ENCODE data around the gene LHFPL6. TPM values are rescaled to one million over a fixed set of nuclear protein-coding genes. Genes with fewer than 3 reads are reported as not detected.

LHFPL6 gene
- total and polyA plus RNA-seq, 5 donors from 2014 or later = 0.20 to 0.42 TPM; not detected in 3

DNA sequence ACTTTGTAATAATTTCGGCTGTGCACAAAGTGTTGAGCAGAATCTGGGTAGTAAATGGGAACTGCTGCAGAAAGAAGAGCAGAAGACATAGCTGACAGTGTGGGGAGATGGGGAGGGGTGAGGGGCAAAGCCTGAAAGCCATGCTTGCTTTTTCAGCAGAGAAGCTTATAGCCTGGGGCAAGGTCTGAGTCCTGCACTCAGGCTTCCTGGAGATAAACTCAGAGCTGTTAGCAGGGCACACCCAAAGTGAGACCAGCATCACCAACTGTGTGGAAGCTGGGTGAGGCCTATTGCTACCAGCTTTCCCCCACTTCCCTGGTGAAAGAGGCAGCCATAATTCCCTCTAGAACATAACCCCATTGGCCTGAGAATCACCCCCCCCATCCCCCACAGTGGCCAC lies 15.6 kb upstream of the LHFPL6 start:
- no peak overlapping the region for H3K27ac ChIP-seq (ENCODE audit: insufficient read depth, low read length, poor library complexity, severe bottlenecking)
- H3K27me3 ChIP-seq (ENCODE audit: control insufficient read depth, insufficient read depth, low read length) = peaks cover 13% of the 10 kb centered on the region
- H3K36me3 Mint-ChIP-seq = no peaks in the 10 kb centered on the region
- no peak overlapping the region for H3K4me3 Mint-ChIP-seq
- H3K4me1 Mint-ChIP-seq = no peaks in the 10 kb centered on the region
- ATAC-seq (ENCODE audit: low read depth in 2 of 2) (no peak), DNase-seq (no peak)
- H3K36me3 ChIP-seq (ENCODE audit: control insufficient read depth, insufficient read depth, low read length) = no peaks in the 10 kb centered on the region
- no peaks in the 10 kb centered on the region for H3K9me3 ChIP-seq (ENCODE audit: control insufficient read depth in 2 of 2, low read length in 2 of 2)
- H3K9me3 Mint-ChIP-seq = no peaks in the 10 kb centered on the region
- no peak overlapping the region for H3K27ac Mint-ChIP-seq
- peaks cover 35% of the 10 kb centered on the region for H3K27me3 Mint-ChIP-seq
- no peak overlapping the region for H3K4me3 ChIP-seq (ENCODE audit: low read depth, low read length)
- H3K4me1 ChIP-seq (ENCODE audit: control insufficient read depth, insufficient read depth, low read length, poor library complexity, severe bottlenecking) = no peaks in the 10 kb centered on the region

DNA sequence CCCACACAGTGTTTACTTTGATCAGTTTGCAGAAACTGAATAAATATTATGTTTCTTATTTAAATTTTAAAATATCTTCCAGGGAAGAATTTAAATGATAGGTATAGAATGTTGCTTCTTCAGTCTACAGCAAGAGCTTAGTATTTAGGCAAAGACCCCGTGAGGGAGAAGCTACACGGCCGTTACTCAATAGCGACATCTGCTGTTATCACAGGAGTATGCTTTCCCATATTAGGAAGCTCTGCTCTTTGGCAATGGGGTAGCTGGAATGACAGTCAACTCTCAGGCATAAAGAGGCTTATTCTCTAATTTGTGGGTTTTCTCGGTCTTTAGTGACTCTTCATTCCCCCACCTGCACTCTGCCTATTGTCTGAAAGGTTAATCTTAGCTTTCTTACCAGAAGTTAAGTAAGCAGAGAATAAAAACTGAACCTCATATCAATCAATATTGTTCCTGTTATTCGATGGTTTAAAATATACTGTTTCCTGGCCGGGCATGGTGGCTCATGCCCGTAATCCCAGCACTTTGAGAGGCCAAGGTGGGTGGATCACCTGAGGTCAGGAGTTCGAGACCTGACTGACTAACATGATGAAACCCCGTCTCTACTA lies 13.2 kb upstream of the LHFPL6 start:
- Mint-ChIP-seq H3K27ac (no peak overlapping the region), H3K9me3 (no peaks in the 10 kb centered on the region), H3K36me3 (no peaks in the 10 kb centered on the region), H3K4me3 (no peak overlapping the region), H3K4me1 (no peaks in the 10 kb centered on the region), H3K27me3 (peaks cover 42% of the 10 kb centered on the region)
- Histone ChIP-seq H3K4me1 (ENCODE audit: control insufficient read depth, insufficient read depth, low read length, poor library complexity, severe bottlenecking) (no peaks in the 10 kb centered on the region), H3K36me3 (ENCODE audit: control insufficient read depth, insufficient read depth, low read length) (no peaks in the 10 kb centered on the region), H3K4me3 (ENCODE audit: low read depth, low read length) (no peak overlapping the region), H3K9me3 (ENCODE audit: control insufficient read depth in 2 of 2, low read length in 2 of 2) (no peaks in the 10 kb centered on the region), H3K27me3 (ENCODE audit: control insufficient read depth, insufficient read depth, low read length) (peaks cover 10% of the 10 kb centered on the region), H3K27ac (ENCODE audit: insufficient read depth, low read length, poor library complexity, severe bottlenecking) (no peak overlapping the region)
- ATAC-seq (ENCODE audit: low read depth in 2 of 2) = peak; percentile 39 to 61
- peak in 2 of 3 donors; percentile 43 to 59 for DNase-seq

DNA sequence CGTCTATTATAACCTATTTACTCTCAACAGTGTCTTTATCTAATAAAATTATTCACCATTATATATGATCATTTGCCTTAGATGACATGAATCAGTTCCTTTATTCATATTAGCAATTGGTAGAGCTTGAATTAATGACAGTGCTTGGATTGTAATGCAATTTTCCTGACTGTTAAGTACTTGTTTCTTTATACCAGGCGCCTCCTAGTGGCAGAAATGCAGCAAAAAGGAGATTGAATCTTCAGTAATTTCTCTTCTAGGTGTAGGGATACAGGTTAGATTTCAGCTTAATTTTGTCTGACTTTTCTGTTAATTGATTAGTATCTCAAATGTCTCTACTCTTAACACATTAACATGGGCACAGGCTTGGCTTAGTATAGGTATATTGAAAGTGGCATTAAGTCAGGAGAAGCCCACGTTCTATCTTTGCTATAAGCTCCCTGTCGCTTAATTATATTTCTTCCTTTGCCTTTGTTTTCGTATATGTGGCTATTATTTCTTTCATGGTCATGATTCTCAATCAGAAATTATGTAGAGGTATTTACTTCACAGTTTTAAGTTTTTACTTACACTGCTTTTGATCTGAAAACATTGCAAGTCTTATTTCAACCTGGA lies 9.1 kb upstream of the LHFPL6 start:
- H3K4me3 Mint-ChIP-seq = no peak overlapping the region
- DNase-seq = peak; percentile 38 to 72 (median 52)
- ATAC-seq (ENCODE audit: low read depth in 2 of 2) = no peak
- Histone ChIP-seq H3K4me1 (ENCODE audit: control insufficient read depth, insufficient read depth, low read length, poor library complexity, severe bottlenecking) (no peaks in the 10 kb centered on the region), H3K36me3 (ENCODE audit: control insufficient read depth, insufficient read depth, low read length) (no peaks in the 10 kb centered on the region), H3K9me3 (ENCODE audit: control insufficient read depth in 2 of 2, low read length in 2 of 2) (no peaks in the 10 kb centered on the region), H3K27me3 (ENCODE audit: control insufficient read depth, insufficient read depth, low read length) (peaks cover 9% of the 10 kb centered on the region), H3K4me3 (ENCODE audit: low read depth, low read length) (no peak overlapping the region), H3K27ac (ENCODE audit: insufficient read depth, low read length, poor library complexity, severe bottlenecking) (no peak overlapping the region)
- peaks cover 0 to 4% (median 0%) of the 10 kb centered on the region in 7 donors for H3K9me3 Mint-ChIP-seq
- no peaks in the 10 kb centered on the region for H3K4me1 Mint-ChIP-seq
- H3K27me3 Mint-ChIP-seq = peaks cover 49% of the 10 kb centered on the region
- H3K36me3 Mint-ChIP-seq = no peaks in the 10 kb centered on the region
- no peak overlapping the region for H3K27ac Mint-ChIP-seq

DNA sequence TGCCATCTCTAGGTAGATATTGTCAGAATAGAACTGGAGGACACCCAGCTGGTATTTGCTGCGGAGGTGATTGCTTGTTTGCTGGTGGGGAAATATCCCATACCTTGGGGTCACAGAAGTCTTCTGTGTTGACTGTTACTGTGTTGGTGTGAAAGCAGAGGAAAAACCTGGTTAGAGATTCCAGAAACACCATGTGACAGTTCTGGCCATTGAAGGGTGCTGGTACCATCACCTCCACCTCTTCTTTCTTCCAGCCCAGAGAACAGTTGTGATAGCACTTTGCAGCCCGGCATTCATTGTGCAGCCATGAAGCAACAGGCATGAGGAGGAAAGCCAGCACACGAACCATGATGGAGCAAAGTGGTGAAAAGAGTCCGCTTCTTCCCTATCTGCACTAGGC lies 4.9 kb upstream of the LHFPL6 start:
- peaks cover 0 to 4% (median 0%) of the 10 kb centered on the region in 7 donors for H3K9me3 Mint-ChIP-seq
- H3K36me3 ChIP-seq (ENCODE audit: control insufficient read depth, insufficient read depth, low read length) = no peaks in the 10 kb centered on the region
- no peak overlapping the region for H3K27ac Mint-ChIP-seq
- no peak overlapping the region for H3K4me3 Mint-ChIP-seq
- no peak overlapping the region for H3K4me3 ChIP-seq (ENCODE audit: low read depth, low read length)
- peaks cover 67% of the 10 kb centered on the region for H3K27me3 Mint-ChIP-seq
- peaks cover 0 to 12% (median 5%) of the 10 kb centered on the region in 4 donors for H3K4me1 Mint-ChIP-seq
- H3K9me3 ChIP-seq (ENCODE audit: control insufficient read depth in 2 of 2, low read length in 2 of 2) = no peaks in the 10 kb centered on the region
- peaks cover 26% of the 10 kb centered on the region for H3K27me3 ChIP-seq (ENCODE audit: control insufficient read depth, insufficient read depth, low read length)
- H3K36me3 Mint-ChIP-seq = no peaks in the 10 kb centered on the region
- DNase-seq (no peak), ATAC-seq (ENCODE audit: low read depth in 2 of 2) (no peak)
- peaks cover 7% of the 10 kb centered on the region for H3K4me1 ChIP-seq (ENCODE audit: control insufficient read depth, insufficient read depth, low read length, poor library complexity, severe bottlenecking)
- no peak overlapping the region for H3K27ac ChIP-seq (ENCODE audit: insufficient read depth, low read length, poor library complexity, severe bottlenecking)

DNA sequence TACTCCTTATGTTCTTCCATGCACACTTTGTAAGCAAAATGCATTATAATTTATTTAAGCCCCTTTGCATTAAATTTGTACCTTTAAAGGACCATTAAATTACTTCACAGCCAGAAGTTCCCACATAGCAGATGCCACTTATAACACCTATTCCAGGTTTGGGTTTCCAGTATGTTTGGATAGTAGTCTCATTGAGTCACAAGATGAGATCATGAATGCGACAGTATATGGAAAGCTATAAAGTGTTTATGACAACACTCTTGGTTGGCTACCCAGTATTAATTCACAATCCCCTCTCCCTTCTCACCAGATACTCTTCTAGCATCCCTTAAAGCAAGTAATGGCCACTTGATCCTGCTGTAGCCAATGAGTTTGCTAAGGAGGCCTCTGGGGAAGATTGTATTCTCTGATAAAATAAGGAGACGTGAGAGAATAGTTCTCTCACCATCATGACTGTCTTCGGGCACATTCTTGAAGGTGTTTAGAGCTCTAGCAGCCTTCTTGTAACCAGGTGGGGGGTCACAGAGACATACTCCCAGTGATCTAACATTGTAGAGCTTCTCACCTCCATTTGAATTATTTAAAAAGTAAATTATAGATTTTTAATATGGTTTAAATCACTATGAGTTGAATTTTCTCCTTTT lies 2.8 kb upstream of the LHFPL6 start:
- Mint-ChIP-seq H3K36me3 (no peaks in the 10 kb centered on the region), H3K27me3 (peaks cover 71% of the 10 kb centered on the region), H3K9me3 (peaks cover 0 to 4% (median 0%) of the 10 kb centered on the region in 7 donors), H3K4me3 (no peak overlapping the region), H3K4me1 (peaks cover 0 to 20% (median 11%) of the 10 kb centered on the region in 4 donors), H3K27ac (no peak overlapping the region)
- Histone ChIP-seq H3K36me3 (ENCODE audit: control insufficient read depth, insufficient read depth, low read length) (no peaks in the 10 kb centered on the region), H3K9me3 (ENCODE audit: control insufficient read depth in 2 of 2, low read length in 2 of 2) (no peaks in the 10 kb centered on the region), H3K4me3 (ENCODE audit: low read depth, low read length) (no peak overlapping the region), H3K27ac (ENCODE audit: insufficient read depth, low read length, poor library complexity, severe bottlenecking) (no peak overlapping the region), H3K4me1 (ENCODE audit: control insufficient read depth, insufficient read depth, low read length, poor library complexity, severe bottlenecking) (peaks cover 16% of the 10 kb centered on the region), H3K27me3 (ENCODE audit: control insufficient read depth, insufficient read depth, low read length) (peaks cover 38% of the 10 kb centered on the region)
- ATAC-seq (ENCODE audit: low read depth in 2 of 2) (no peak), DNase-seq (no peak)

DNA sequence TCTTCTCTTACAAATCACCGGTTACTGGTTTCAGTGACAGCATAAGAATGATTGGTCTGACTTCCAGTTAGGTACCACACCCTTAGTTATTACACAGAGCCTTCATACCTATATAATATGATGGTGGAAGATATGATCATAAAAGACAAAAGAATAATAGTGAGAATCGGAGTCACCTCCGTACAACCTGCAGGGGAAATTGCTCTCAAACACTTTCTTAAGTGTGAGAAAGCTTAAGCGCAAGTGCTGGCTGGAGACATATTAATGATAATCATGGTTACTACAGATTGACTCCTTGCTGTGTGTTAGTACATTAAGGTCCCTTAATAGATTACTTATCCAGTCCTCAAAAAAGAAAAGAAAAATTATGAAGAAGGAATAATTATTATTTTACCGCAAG lies 1.8 kb upstream of the LHFPL6 start:
- Mint-ChIP-seq H3K4me1 (peaks cover 0 to 20% (median 11%) of the 10 kb centered on the region in 4 donors), H3K27ac (no peak overlapping the region), H3K4me3 (no peak overlapping the region), H3K36me3 (no peaks in the 10 kb centered on the region), H3K9me3 (no peaks in the 10 kb centered on the region), H3K27me3 (peaks cover 81% of the 10 kb centered on the region)
- Histone ChIP-seq H3K36me3 (ENCODE audit: control insufficient read depth, insufficient read depth, low read length) (no peaks in the 10 kb centered on the region), H3K27me3 (ENCODE audit: control insufficient read depth, insufficient read depth, low read length) (peaks cover 47% of the 10 kb centered on the region), H3K27ac (ENCODE audit: insufficient read depth, low read length, poor library complexity, severe bottlenecking) (no peak overlapping the region), H3K4me3 (ENCODE audit: low read depth, low read length) (no peak overlapping the region), H3K4me1 (ENCODE audit: control insufficient read depth, insufficient read depth, low read length, poor library complexity, severe bottlenecking) (peaks cover 16% of the 10 kb centered on the region), H3K9me3 (ENCODE audit: control insufficient read depth in 2 of 2, low read length in 2 of 2) (no peaks in the 10 kb centered on the region)
- no peak for DNase-seq
- no peak for ATAC-seq (ENCODE audit: low read depth in 2 of 2)

DNA sequence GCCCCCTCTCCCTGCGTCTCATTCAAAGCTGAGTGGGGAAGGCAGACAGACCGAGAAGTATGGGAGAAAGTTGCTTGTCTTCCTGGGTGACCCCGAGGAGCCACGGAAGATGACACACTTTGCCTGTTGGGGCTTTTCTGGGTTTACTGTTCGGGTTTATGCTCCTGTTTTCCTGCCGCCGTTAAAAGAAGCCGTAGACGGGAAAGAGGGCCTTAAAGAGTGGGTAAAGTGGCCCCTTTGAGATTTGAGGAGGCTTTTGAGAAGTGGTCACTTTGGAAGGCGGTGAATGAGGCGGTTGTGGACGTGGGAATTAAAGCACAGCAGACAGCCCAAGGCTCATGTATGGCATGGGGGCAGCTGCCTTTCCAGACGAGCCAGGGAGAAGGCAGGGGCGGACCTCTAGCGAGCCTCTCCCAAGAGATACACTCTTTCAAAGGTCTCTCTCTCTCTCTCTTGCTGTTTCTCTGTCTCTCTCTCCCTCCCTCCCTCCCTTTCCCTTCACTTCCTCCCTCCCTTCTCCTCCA lies 493 bp upstream of the LHFPL6 start:
- Mint-ChIP-seq H3K27ac (no peak overlapping the region), H3K9me3 (peaks cover 0 to 2% (median 0%) of the 10 kb centered on the region in 7 donors), H3K4me3 (peak overlapping the region; percentile 33 to 83 (median 76)), H3K27me3 (peaks cover 85% of the 10 kb centered on the region), H3K36me3 (no peaks in the 10 kb centered on the region), H3K4me1 (peaks cover 0 to 20% (median 11%) of the 10 kb centered on the region in 4 donors)
- H3K36me3 ChIP-seq (ENCODE audit: control insufficient read depth, insufficient read depth, low read length) = no peaks in the 10 kb centered on the region
- H3K4me3 ChIP-seq (ENCODE audit: low read depth, low read length) = no peak overlapping the region
- H3K27me3 ChIP-seq (ENCODE audit: control insufficient read depth, insufficient read depth, low read length) = peaks cover 49% of the 10 kb centered on the region
- ATAC-seq (ENCODE audit: low read depth in 2 of 2) = no peak
- H3K9me3 ChIP-seq (ENCODE audit: control insufficient read depth in 2 of 2, low read length in 2 of 2) = no peaks in the 10 kb centered on the region
- no peak overlapping the region for H3K27ac ChIP-seq (ENCODE audit: insufficient read depth, low read length, poor library complexity, severe bottlenecking)
- peaks cover 16% of the 10 kb centered on the region for H3K4me1 ChIP-seq (ENCODE audit: control insufficient read depth, insufficient read depth, low read length, poor library complexity, severe bottlenecking)
- DNase-seq = no peak

Measured in CD4-positive, CD25-positive, alpha-beta regulatory T cell (primary cell).